Measurements from ENCODE around the gene PDGFB.

Gene PDGFB

GRCh38 chr22:39236321-39237317 lies 8.2 kb downstream of the PDGFB start:
- H3K4me3 ChIP-seq (ENCODE audit: control insufficient read depth, low read depth, low read length): no peak overlapping the region
- no peak for TF ChIP-seq CTCF (IDR thresholded peaks at IDR 0.05; ENCODE audit: control insufficient read depth, insufficient read depth, low read depth, low read length, missing control alignments)
- no peak for DNase-seq (ENCODE audit: low read depth)

DNA sequence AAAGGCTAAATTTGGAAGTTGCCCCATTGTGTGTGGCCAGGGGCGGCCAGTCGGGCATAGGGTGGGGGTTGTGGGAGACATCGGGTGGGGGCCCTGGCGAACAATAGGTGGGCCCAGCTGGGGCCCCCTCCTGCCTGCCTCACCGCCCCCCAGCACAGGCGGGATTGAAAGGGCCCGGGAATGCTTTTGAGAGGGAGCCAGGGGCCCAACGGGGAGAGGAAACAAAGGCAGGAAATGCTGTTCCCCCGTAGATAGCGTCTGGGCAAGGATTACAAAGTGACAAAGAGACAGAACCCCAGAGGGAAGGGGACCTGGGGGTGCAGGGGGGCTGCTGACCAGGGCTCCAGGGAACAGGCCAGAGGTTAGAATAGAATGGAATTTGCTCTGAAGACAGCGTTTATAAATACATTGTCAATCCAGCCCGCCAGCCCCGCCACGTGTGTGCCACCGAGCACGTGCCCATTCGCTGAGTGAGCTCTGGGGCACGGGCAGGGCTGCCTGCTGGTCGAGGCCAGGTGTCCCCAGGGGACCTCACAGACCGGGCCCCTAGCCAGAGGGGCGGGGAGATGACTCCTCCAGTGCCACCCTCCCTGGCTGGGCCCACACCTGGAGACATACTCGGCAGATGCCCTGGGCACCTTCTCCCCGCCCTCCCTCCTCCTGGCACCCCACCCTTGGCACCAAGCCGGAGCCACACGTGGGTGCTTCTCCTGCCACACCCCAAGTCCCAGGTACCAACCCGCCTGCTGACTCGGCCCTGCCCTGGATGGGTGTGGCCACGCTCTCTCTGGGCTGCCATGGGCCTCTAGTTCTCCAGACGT lies 9.7 kb downstream of the PDGFB start:
- no peak for DNase-seq (ENCODE audit: low read depth)
- no peak overlapping the region for H3K4me3 ChIP-seq (ENCODE audit: control insufficient read depth, low read depth, low read length)
- no peak for TF ChIP-seq CTCF (IDR thresholded peaks at IDR 0.05; ENCODE audit: control insufficient read depth, insufficient read depth, low read depth, low read length, missing control alignments)

- TF ChIP-seq CTCF (IDR thresholded peaks at IDR 0.05; ENCODE audit: control insufficient read depth, insufficient read depth, low read depth, low read length, missing control alignments): no peak
- no peak for DNase-seq (ENCODE audit: low read depth)
- H3K4me3 ChIP-seq (ENCODE audit: control insufficient read depth, low read depth, low read length): no peak overlapping the region
Measured at GRCh38 chr22:39234472-39234787, 10.4 kb downstream of the PDGFB start.

- TF ChIP-seq CTCF (IDR thresholded peaks at IDR 0.05; ENCODE audit: control insufficient read depth, insufficient read depth, low read depth, low read length, missing control alignments): no peak
- no peak overlapping the region for H3K4me3 ChIP-seq (ENCODE audit: control insufficient read depth, low read depth, low read length)
- no peak for DNase-seq (ENCODE audit: low read depth)
Measured at GRCh38 chr22:39233710-39234471, 10.9 kb downstream of the PDGFB start.

DNA sequence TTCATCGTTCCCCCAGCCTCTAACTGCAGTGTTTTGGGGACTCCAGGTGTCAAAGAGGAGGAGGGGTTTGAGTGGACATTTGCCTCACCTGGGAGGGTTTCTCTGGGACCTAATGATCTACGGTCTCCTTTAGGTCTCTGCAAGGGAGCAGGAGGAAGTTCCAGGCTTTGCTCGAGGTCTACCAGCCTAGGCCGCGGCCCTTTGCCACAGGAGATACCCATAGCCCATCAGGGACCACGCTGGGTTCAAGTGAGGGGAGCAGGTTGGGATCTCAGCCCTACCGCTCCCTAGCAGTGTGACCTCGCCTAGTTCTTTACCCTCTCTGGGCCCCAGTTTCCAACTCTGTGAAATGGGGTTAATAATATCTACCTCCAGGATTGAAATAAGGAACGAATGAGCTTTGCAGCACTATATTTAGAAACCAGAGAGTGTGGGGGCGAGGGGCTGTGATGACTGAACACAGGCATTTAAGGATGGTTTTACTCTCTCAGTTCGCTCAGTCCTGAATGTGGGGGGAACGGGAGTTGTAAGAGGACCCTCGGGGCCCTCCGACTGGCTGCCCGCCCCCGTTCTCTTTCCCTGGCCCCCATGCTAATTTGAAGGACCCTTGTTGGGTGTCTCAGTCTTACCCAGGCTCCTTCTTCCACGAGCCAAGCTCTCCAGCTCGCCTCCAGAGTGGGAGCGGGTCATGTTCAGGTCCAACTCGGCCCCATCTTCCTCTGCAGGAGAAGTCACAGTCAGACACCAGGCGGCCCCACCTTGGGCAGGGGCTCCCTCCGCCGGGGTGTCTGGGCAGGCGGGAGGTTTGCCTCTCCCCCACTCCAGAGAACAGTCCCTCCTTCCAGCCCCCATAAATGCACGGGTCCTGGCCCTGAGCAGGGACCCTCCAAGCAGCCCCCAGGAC lies 11.7 kb downstream of the PDGFB start:
- no peak for DNase-seq (ENCODE audit: low read depth)
- no peak for TF ChIP-seq CTCF (IDR thresholded peaks at IDR 0.05; ENCODE audit: control insufficient read depth, insufficient read depth, low read depth, low read length, missing control alignments)
- H3K4me3 ChIP-seq (ENCODE audit: control insufficient read depth, low read depth, low read length): no peak overlapping the region

Data from AG09309 (cell line).